Transverse colon (tissue), 4 donors: ENCODE results near the gene SDK2.

Source experiments
- POLR2A ChIP-seq: fragments of 450-650 bp; IDR thresholded peaks from one replicate; pipeline ENCODE4 v1.6.1; 2016; ENCODE audit warnings: antibody characterized with exemption, mild to moderate bottlenecking, moderate library complexity
- POLR2AphosphoS5 ChIP-seq, 3 donors: sonication (generic); formaldehyde crosslinking; IDR thresholded peaks; one replicate each; pipeline ENCODE4 v1.6.1; 2016; ENCODE audit warnings: antibody characterized with exemption in 3 of 3
- TF ChIP-seq, protein P1 (sequence below), 5 experiments: fragments of 200-600 bp in 3 of 5; fragments of 450-650 bp in 2 of 5; sonication (generic) in 3 of 5; IDR thresholded peaks; 1 replicate in 2 of 5; 2 replicates in 3 of 5; pipeline ENCODE4 v1.5.1; 2016 to 2017; ENCODE audit warnings: antibody characterized with exemption in 5 of 5, inconsistent platforms in 3 of 5, mild to moderate bottlenecking in 2 of 5, moderate library complexity in 1 of 5

DNA sequence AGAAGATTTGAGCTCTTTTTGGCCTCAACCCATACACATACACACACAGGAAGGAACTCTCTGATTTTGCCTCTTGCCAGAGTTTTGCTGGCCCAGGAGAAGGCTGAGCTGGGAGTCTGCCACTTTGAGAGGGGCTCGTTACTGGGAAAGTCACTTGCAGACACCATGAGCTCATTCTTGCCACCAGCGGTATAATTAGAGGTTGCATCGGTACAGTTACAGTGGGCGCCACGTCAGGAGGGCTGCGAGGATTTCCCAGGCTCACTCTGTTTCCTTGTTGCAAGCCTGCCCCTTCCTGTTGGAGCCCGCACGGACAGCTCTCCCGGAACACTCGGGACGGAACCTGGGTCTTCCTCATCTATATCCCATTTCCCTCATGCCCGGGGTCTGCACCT is 3.1 kb upstream of the SDK2 start:
- TF ChIP-seq POLR2A (no peak), POLR2AphosphoS5 (IDR thresholded peaks at IDR 0.05) (no peak)
- TF ChIP-seq, protein P1, sequence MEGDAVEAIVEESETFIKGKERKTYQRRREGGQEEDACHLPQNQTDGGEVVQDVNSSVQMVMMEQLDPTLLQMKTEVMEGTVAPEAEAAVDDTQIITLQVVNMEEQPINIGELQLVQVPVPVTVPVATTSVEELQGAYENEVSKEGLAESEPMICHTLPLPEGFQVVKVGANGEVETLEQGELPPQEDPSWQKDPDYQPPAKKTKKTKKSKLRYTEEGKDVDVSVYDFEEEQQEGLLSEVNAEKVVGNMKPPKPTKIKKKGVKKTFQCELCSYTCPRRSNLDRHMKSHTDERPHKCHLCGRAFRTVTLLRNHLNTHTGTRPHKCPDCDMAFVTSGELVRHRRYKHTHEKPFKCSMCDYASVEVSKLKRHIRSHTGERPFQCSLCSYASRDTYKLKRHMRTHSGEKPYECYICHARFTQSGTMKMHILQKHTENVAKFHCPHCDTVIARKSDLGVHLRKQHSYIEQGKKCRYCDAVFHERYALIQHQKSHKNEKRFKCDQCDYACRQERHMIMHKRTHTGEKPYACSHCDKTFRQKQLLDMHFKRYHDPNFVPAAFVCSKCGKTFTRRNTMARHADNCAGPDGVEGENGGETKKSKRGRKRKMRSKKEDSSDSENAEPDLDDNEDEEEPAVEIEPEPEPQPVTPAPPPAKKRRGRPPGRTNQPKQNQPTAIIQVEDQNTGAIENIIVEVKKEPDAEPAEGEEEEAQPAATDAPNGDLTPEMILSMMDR (IDR thresholded peaks at IDR 0.05) = no peak
